ENCODE data around the gene TMEM236.
A peak's percentile ranks its signal among the peaks of the same experiment; 100 is the strongest.

TMEM236 gene

DNA sequence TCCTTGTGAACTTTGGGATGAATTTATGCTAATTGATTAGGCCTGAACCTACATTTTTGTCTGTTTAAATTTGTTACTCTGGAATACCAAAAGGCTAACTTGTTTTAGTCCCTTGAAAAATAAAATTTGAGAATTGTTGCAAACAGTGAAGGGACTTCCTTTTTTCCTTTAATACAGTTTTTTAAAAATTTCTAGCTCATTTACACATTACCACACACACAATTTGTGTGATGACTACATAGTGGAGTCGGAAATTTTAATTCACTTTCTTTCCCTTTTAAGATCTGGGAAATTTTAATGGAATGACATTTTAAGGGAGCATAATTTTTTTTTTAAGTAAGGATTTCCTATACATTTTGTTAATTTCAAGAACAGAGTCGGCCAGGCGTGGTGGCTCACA is 8.6 kb upstream of the TMEM236 start:
- no peak for DNase-seq

DNA sequence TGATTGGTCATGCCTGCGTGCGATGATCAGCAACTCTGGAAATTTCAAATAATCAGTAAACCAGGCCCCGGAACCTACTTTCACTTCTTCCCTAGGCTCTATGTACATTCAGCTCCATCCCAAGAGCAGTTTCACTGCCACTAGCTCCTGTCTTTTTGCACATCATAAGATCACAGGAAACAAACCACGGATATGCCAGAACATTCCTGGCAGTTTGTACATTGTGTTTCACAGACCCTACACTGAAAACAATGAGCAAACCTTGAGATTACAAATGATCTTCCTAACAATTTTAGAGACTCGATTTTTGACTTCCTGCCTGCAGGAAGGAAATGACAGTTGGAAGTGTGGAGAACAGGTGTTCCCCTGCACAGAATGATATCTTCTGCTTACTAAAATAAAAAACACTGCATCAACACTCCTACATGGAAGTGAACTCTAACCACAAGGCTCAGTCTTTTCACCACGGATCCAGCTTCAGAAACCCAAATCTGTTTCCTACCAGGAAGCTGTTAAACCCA is 7.6 kb upstream of the TMEM236 start:
- DNase-seq = peak in 1 of 2 experiments; percentile 13

DNA sequence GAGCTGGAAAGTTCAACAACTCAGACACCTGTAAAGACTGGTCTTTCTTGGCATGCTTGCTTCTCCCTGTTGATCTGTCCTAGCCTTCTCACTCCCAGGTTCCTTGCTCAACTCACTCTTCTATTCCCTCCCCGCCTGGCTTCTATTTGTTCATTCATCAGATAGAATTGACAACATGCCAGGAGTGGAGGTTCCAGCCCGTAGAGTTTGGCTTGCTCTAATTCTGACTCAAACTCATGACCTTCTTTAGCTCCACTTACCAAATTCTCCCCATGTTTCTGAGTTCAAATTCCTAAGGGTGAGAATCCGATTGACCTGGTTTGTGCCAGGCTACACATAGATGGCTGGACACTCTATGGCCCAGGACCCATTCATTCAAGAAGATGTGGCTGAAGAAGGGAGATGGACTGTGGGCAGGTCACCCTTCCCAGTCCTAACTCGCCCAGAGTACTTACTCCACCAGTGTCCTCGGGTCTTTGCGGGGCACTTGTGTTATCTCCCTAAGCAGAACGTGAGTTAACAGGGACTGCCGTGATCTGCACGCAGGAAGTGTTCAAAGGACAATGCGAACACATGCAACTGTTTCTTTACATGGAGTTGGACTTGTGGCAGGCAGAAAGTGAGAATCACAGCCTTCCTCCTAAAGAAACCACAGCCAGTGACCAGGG is 4.0 kb upstream of the TMEM236 start:
- DNase-seq = no peak

DNA sequence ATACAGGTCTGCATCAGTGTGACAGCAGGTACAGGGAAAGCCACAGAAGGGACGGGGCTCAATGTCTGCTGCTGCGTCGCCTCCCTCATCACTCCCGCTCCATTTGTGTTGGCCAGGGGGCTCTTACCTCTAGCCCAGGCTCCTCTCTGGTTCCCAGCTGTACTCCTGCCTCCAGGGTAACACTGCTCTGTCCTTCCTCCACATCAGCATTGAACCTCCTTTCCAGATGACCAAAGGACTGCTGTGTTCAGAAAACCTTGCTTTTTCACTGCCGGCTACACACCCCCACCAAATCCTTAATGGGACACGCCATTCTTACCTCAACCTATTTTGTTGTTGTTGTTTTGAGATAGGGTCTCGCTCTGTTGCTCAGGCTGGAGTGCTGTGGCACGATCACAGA is 2.1 kb upstream of the TMEM236 start:
- DNase-seq = no peak

DNA sequence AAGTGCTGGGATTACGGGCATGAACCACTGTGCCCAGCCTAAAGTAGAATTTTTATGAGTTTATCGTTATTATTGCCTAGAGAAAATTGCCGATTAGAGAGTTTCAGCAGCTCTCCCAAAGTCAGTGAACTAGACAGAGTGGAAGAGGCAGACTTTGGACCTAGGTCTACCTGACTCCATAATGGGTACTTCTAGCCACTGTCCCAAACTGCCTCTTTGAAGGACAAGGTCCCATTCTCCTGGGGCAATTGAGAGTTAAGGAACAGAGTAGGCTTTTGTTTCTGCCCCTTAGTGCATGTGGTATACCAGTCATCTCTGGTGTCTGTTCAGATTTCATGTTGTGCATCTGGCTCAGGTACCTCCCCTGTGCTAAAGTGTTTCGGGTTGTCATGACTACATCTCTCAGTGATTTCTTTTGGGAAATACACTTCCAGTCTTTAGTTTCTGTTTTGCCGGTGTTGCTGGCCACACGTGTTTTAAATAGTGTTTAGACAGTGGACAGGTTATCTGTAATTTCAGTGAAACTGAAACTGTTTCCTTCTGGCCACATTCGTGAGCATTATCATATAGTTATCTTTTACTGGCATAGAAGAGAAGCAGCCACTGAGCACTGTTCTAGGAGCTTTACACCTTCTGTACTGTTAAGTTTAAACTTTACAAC is 4.7 kb downstream of the TMEM236 start:
- DNase-seq = no peak

DNA sequence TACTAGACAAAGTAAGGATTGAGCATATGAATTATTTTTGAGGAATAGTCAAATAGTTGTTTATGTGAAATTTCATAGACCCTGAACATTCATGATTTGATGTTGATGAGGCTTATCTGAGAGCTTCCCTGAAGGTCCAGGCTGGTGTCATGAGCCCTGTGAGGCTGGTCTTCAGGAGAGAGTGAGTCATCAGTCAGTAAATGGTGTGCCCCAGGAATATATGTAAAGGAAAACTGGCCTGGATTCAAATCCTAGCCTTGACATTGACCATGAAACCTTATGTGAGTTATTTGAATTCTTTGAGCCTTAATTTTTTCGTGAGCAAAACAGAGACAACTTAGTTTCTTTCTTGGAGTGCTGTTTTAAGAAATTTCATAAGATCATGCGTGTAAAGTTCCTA is 6.2 kb downstream of the TMEM236 start:
- DNase-seq = no peak

DNA sequence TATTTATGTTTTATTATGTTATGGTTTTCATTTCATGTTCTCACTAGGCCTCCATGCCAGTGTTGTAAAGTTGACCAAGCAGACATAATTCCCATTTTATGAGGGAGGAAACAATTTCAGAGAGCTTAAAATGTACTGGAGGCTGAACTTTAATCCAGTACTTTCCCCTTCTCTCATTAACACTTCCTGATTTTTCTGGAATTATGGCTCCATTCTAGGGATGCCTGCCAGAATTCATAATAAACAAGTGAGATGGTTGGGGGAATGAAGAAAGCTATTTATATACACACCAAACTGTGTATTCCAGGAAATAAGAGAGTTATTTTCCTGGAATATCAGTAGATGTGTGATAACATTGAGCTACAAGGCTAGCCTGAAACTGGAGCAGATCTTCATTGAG is 6.9 kb downstream of the TMEM236 start:
- no peak for DNase-seq

DNA sequence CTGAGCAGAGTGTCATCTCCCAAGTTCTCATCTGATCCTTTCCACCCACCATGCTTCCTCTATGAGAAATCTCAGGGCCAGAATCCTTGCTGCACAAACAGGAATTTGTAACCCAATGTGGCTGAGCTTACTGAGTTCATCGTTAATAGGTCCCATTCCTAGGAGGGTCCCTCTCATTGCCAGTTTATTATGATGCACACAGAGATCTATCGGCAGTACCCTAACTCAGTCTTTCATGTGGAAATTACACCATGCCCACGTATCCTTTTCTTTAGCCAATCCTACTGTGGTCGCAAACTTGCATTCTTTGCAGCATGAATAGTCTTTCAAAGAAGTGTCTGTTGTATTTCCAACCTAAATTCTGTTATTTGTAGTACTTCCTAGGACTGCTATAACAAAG is 12.1 kb downstream of the TMEM236 start:
- no peak for DNase-seq

DNA sequence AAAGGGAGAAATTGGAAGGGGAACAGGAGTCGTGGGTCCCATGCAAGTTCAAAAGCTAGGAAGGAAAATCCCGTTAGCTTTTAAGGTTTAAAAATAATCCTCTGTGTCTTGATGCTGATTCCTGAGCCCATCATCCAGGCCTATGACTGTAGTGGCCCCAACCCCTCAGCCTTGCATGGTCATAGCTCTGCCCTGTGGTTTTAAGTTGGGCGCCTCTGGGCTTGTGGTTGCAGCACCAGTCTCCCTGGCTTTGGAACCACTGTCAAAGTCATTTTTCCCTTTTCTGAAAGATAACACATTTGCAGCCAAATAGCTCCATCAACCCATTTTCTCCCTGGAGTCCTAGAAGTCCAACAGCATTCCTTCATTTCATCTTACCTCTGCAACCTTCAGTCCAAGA is 13.6 kb downstream of the TMEM236 start:
- no peak for DNase-seq

DNA sequence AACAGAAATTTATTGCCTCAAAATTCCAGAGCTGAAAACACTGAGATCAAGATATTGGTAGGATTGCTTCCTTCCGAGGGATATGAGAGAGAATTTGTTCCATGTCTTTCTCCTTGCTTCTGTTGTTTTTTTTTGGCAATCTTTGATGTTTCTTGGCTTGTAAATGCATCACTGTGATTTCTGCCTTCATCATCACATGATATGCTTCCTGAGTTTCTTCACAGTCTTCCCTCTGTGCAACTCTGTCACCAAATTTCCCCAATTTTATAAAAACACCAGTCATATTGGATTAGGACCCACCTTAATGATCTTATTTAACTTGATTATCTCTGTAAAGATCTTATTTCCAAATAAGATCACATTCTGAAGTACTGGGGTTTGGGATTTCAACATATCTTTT is 14.7 kb downstream of the TMEM236 start:
- DNase-seq = no peak

DNA sequence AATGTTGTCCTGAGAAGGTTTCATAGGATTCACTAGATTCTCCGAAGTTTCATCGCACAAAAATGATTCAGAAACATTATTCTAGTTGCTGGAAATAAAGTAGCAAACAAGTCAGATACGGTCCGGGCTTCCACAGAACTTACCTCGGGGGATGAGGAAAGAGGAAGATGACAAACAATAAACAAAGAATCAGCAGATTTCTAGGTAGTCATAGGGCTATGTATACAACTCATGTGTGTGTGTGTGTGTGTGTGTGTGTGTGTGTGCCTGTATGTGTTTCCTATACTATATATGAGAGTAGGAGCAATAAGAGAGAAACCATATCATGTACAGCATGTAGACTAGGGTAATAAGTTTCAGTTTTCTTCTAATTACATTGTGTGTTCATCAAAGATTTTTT is 16.5 kb downstream of the TMEM236 start:
- no peak for DNase-seq

DNA sequence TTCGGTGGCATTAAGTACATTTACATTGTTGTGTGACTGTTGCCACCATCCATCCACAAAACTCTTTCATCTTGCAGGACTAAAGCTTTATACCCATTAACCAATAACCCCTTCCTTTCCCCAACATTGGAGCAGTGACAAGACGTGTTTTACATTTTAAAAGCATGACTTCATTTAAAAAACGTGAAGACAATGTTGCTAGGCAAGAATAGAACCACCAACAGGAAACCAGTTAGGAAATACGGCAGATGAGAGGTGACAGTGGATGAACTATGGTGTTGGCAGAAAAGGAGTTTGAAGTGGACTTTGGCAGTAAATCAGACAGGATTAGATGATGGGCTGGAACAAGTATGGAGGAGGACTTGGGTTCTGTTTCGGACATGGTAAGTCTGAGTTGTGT is 17.0 kb downstream of the TMEM236 start:
- no peak for DNase-seq

DNA sequence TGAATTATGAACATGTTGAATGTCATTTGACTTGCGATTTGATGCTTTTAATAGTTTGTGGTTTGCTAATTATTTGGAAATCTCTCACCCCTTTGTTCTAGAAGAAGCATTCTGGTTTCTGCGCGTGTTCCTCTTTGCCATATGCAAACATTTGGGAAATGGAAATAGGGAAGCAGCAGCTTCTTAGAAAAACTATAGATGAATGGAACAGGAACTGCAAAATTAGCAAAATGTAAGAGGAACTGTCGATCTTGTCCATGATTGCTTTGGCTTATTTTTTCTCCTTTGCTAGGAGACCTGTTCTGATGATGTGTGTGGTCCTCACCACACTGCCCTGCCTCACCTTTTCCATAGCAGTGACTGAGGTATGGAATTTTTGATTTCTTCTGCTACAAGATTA is 19.0 kb downstream of the TMEM236 start:
- DNase-seq = peak; percentile 42 to 48

DNA sequence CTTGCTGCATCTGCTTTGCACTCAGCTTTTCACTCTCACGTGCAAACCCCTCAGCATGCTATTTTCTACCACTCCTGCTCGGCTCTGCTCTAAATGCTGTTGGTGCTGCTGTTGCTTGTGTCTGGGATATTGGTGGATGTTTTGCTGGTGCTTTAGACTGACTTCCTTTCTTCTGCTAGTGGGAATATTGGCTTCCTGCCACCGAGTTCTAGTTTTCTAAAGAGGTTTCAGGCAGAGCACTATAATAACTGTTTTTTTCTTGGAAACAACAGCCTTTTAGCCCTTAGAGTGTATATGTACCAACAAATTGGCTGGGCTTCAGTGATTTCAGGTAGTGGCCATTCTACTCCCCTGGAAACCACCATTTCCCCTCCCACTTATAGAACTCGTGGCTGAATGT is 27.8 kb downstream of the TMEM236 start:
- DNase-seq = no peak

DNA sequence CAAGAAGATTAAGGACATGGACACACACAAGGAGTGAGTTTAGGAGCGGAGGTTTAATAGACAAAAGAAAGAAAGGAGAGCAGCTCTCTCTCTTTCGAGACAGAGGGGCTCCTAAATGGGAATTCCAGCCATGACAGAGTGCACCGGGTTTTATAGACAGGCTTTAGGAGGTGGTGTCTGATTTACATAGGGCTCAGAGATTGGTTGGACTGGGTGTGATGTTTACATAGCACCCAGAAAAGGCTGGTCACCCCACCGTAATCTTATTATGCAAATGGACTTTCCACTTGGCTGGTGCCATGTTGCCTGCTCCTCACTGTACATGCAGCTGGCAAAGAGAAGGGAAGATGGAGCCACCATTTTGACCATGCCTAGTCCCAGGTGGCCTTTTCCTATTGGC is 28.7 kb downstream of the TMEM236 start:
- no peak for DNase-seq

DNA sequence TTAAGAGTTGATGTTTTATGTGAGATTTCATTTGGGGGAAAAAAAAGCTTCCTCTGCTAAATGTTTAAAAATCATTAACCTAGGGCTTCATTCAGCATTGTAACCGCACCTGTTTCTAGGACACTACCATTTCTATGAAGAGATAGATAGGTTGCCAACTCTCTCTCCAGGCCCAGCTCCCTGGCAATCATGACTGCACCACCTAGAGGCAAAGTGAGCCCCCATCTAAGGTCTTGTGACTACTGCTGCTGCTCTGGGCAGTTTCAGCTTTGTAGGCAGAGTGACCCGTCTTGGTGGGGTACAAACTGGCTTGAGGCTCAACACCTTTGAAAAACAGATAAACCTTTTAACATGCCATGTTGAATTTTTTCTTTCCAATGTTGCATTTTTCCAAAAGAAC is 29.9 kb downstream of the TMEM236 start:
- DNase-seq = no peak

DNA sequence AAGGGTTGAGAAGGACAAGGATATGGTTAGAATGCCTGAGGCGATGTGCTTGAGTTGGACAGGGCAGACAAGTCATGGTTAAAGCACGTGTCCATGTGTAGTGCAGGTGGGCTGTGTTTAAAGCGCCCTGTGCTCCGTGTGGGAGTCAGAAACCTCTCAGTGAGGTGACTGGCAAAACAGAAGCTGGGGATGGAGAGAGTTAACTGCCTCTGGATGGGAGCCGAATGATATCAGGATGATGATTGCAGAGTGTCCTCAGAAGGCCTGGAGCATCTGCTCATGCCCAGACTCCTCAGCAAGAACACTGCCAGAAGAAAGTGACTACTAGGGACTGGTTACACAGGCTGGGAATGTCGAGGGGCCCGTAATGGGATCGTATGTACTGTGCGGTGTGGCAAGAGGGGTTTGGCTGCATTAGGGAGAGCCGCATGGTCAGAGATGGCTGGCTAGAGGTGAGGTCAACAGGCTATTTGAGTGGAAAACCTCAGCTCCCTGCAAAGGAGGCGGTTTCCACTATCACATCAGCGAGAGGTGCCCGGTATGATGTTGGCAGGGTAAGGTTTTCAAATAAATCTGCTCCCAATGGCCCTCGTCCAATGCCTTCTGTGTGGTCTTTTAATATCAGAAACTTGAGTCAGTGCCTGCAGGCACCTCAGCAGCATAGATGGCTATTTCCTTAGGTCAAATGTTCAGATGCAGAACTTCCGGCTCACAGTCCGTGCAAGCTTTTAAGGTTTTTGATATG is 31.1 kb downstream of the TMEM236 start:
- DNase-seq = no peak

DNA sequence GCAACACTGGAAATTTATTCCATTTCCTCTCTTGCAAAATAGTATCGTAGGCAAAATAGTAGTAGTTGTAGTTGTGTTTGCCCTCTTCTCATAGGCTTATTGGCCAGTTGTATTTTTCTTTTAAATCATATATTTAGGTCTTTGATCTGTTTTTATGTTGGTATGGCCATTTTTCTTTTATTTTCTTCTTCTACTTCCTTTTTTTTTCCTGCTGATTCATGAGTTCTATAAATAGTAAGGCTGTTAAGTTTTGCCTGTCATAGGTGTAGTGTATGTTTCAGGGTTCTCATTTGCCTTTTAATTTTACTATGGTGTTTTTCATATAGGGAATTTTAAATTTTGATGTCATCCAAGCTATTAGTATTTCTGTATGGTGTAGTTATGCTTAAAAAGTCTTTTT is 31.8 kb downstream of the TMEM236 start:
- peak in 1 of 2 experiments; percentile 4 for DNase-seq

DNA sequence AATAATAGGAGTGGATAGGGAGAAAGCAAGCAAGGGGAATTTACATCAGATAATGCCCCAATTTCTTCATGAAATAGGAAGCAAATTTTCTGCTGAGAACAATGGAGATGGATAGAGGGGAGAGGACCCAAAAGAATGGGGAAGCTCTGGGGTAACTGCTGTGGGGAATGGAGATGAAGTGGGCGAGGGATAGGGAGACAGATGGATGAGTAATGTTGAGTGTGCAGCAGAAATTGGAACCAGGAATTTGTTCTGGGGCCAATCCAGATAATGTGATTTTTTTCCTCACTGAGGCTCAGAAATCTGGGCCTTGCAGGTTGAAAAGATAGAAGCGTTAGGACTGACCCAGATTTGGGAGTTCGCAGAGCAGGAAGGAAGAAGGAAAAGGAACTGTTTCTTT is 32.7 kb downstream of the TMEM236 start:
- DNase-seq = no peak

DNA sequence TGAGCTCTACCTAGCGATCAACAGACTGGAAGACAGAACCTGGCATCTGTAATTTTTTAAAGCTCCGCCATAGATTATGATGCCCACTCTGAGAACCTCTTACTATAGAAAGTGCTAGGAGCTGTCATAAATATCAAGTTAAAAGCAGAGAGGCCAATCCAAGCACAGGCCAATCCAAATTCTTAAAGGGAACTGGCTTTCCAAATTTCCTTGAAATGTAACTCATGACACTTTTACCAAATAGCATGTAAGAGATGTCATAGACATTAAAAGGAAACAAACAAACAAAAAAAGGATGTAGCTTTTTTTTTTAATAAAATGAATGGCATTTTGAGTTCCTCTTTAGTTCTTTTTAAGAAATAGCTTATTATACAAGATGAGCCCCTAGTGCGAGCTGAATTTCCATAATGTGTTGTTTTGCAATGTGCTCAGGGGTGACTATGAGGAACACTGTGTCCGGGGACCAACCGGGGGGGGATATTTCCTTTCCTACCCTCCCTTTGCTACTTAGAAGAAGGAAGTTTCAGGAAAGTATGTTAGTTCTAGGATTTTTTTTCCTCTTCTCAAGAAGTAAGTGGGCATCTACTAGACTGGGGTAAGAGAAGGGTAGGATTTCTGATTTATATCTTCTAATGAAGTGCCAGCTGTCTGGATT is 33.4 kb downstream of the TMEM236 start:
- peak; percentile 49 to 58 for DNase-seq

DNA sequence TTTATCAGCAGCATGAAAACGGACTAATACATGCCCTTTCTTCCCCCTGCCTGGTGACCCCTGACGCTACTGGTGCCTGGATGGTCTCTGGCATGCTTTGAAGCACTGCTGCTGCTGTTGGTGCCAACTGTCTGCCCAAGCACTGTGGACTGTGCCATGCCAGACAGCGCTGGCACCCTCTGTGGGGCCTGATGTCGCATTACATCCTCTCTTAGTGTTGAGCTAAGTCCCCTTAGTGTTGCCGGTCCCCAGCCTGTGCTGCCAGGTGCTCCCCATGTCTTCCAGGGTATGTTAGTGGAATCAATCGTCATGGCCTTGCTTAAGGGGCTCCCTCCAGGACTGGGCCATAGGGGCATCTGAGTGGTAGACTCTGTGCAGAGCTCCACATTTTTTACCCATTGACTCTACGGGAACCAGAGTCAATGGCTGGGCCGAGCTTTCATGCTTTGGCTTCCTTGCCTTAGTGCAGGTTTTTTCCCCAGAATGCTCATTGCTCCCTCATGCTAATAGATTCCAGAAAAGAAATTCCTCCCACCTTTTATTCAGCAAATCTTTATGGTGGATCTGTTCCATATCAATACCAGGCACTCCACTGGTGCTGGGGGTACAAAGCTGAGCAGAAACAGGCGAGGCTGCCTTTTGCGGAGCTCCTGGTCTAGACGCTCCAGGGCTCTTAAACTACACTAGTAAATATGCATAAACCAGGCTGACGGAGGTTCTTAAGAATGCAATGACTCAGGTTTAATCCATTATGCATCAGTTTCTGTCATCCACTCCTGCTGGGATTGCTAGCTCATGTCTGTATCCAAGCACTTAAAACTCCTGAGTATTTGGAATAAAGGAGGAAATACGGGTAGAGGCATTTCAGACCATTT is 35.3 kb downstream of the TMEM236 start:
- no peak for DNase-seq

DNA sequence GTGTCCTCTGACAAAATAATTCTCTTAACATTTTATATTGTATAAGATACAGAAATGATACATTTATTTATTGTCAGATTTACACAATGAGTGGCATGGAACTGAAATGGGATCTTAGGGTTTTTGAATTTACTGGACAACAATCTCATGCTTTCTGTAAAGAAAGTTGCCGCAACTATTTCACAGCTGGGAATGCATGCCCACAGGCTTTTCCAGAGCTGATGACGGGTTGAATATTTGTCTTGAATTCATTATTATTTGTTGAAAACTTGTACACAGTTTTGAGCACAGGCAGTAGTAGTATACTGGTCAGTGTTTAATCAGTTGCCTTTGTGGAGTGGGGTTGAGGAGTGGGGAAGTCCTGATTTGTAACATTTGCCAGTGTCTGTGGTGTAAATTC is 36.6 kb downstream of the TMEM236 start:
- DNase-seq = no peak

DNA sequence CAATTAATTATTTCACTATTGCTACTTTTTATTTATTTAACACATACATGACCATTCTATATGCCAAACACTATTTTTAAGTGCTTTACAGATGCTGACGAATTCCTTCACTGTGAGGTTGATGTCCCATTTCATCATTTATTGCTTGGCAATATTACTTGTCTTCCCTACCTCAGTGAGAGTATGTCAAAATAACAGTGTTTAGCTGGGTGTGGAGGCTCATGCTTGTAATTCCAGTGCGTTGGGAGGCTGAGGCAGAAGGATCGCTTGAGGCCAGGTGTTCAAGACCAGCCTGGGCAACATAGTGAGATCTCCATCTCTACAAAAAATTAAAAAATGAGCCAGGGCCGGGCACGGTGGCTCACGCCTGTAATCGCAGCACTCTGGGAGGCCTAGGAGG is 37.4 kb downstream of the TMEM236 start:
- DNase-seq = no peak

Measured in AML-193 (cell line).